Retina (tissue), 1 donor: ENCODE measurements around the gene NGEF.
"Not testable (repeated sequence)": the region's sequence is repeated elsewhere in the genome, so short reads cannot be mapped to it uniquely, and the experiment has no call there.

Experiments used
- DNase-seq: peaks from one replicate; pipeline ENCODE4 v3.0.0-alpha.2; 2016

Gene NGEF

GRCh38 chr2:232863996-232864395 lies 149.1 kb downstream of the NGEF start:
- DNase-seq, result no peak

GRCh38 chr2:232861353-232861752 lies 151.7 kb downstream of the NGEF start:
- DNase-seq, result no peak

GRCh38 chr2:232860593-232861241 lies 152.3 kb downstream of the NGEF start:
- no peak for DNase-seq

GRCh38 chr2:232859385-232859916 lies 153.6 kb downstream of the NGEF start:
- DNase-seq, result no peak

- no peak for DNase-seq
Measured at GRCh38 chr2:232857158-232857563, 155.9 kb downstream of the NGEF start.

- no peak for DNase-seq
Measured at GRCh38 chr2:232854082-232854481, 159.0 kb downstream of the NGEF start.

- no peak for DNase-seq
Measured at GRCh38 chr2:232852676-232853075, 160.4 kb downstream of the NGEF start.

- DNase-seq, result not testable (repeated sequence)
Measured at GRCh38 chr2:232852081-232852480, 161.0 kb downstream of the NGEF start.

- no peak for DNase-seq
Measured at GRCh38 chr2:232850039-232850438, 163.0 kb downstream of the NGEF start.

- DNase-seq, result no peak
Measured at GRCh38 chr2:232846055-232846454, 167.0 kb downstream of the NGEF start.

GRCh38 chr2:232843834-232844233 lies 169.2 kb downstream of the NGEF start:
- DNase-seq, result no peak

GRCh38 chr2:232842689-232843088 lies 170.4 kb downstream of the NGEF start:
- DNase-seq, result no peak

GRCh38 chr2:232839411-232840079 lies 173.5 kb downstream of the NGEF start:
- no peak for DNase-seq

- no peak for DNase-seq
Measured at GRCh38 chr2:232838406-232838874, 174.6 kb downstream of the NGEF start.

GRCh38 chr2:232836934-232837333 lies 176.1 kb downstream of the NGEF start:
- DNase-seq, result no peak

GRCh38 chr2:232835687-232836208 lies 177.3 kb downstream of the NGEF start:
- DNase-seq, result no peak

- DNase-seq, result peak; percentile 50
Measured at GRCh38 chr2:232833830-232834229, 179.2 kb downstream of the NGEF start.

GRCh38 chr2:232831496-232831895 lies 181.6 kb downstream of the NGEF start:
- no peak for DNase-seq

- no peak for DNase-seq
Measured at GRCh38 chr2:232829988-232830387, 183.1 kb downstream of the NGEF start.
